ENCODE data around the gene GOLGA6L2.

Gene GOLGA6L2

GRCh38 chr15:23424111-23424904, 22.7 kb downstream of the GOLGA6L2 start:
- Histone ChIP-seq H3K4me2 (ENCODE audit: low read length) (no peak overlapping the region), H3K27ac (ENCODE audit: low read depth, low read length, poor library complexity, severe bottlenecking) (no peak overlapping the region), H3K4me3 (ENCODE audit: low read depth, low read length, poor library complexity, severe bottlenecking) (no peak overlapping the region), H2AFZ (ENCODE audit: low read length) (no peak overlapping the region), H3K9ac (ENCODE audit: low read length) (no peak overlapping the region), H4K20me1 (ENCODE audit: insufficient read depth, low read length) (no peaks in the 10 kb centered on the region), H3K9me3 (ENCODE audit: low read length) (no peaks in the 10 kb centered on the region), H3K9me2 (ENCODE audit: low read depth, low read length) (no peaks in the 10 kb centered on the region), H3K36me3 (ENCODE audit: insufficient read depth, low read length) (no peaks in the 10 kb centered on the region), H3F3A (ENCODE audit: insufficient read depth, low read length) (no peaks in the 10 kb centered on the region), H3K4me1 (ENCODE audit: insufficient read depth, low read length, severe bottlenecking) (no peaks in the 10 kb centered on the region), H3K79me2 (ENCODE audit: insufficient read depth, low read length) (no peaks in the 10 kb centered on the region), H3K27me3 (ENCODE audit: insufficient read depth, low read length) (no peaks in the 10 kb centered on the region)
- TF ChIP-seq, protein P1, sequence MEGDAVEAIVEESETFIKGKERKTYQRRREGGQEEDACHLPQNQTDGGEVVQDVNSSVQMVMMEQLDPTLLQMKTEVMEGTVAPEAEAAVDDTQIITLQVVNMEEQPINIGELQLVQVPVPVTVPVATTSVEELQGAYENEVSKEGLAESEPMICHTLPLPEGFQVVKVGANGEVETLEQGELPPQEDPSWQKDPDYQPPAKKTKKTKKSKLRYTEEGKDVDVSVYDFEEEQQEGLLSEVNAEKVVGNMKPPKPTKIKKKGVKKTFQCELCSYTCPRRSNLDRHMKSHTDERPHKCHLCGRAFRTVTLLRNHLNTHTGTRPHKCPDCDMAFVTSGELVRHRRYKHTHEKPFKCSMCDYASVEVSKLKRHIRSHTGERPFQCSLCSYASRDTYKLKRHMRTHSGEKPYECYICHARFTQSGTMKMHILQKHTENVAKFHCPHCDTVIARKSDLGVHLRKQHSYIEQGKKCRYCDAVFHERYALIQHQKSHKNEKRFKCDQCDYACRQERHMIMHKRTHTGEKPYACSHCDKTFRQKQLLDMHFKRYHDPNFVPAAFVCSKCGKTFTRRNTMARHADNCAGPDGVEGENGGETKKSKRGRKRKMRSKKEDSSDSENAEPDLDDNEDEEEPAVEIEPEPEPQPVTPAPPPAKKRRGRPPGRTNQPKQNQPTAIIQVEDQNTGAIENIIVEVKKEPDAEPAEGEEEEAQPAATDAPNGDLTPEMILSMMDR (IDR thresholded peaks at IDR 0.05; ENCODE audit: low read length): no peak
- no peak for TF ChIP-seq EZH2 (IDR thresholded peaks at IDR 0.05; ENCODE audit: borderline replicate concordance, low read length)

DNA sequence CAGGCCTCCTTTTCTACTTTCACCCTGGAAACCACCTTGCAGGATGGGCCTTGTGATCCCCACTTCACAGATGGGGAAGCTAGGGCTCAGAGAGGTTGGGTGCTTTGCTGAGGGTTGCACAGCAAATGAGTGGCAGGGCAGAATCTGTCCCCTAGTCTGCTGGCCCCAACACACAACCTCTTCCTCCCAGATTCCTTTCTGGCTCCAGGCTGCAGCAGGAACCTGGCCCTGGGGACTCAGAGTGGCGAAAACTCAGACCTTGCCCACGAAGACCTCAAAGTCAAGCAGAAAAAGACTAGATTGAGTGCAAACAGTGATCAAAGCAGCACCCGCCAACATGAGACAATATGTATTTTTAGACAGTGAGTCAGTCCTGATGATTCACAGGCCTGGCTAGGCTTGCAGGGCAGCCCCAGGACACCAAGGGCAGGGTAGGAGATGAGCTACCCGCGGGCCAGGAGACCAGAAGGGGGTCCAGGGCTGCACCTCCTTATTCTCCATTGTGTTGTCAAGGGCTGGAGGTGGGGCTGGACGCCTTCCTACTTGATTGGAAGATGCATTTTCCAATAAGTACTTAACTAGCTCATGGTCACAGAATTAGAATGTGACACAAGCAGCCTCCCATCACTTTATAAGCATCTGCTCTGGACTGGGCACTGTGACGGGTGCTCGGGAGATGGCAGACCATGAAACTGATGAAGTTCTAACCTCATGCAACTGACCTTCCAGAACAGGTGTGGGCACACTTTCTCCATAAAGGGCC, 23.9 kb downstream of the GOLGA6L2 start:
- Histone ChIP-seq H3K4me2 (ENCODE audit: low read length) (no peak overlapping the region), H3K9ac (ENCODE audit: low read length) (no peak overlapping the region), H2AFZ (ENCODE audit: low read length) (no peak overlapping the region)

GRCh38 chr15:23422099-23422945, 24.7 kb downstream of the GOLGA6L2 start:
- Histone ChIP-seq H4K20me1 (ENCODE audit: insufficient read depth, low read length) (no peaks in the 10 kb centered on the region), H3K79me2 (ENCODE audit: insufficient read depth, low read length) (no peaks in the 10 kb centered on the region), H3K9me3 (ENCODE audit: low read length) (no peaks in the 10 kb centered on the region), H3K27me3 (ENCODE audit: insufficient read depth, low read length) (no peaks in the 10 kb centered on the region), H3K4me3 (ENCODE audit: low read depth, low read length, poor library complexity, severe bottlenecking) (no peak overlapping the region), H3K9me2 (ENCODE audit: low read depth, low read length) (no peaks in the 10 kb centered on the region), H3K36me3 (ENCODE audit: insufficient read depth, low read length) (no peaks in the 10 kb centered on the region), H3K4me1 (ENCODE audit: insufficient read depth, low read length, severe bottlenecking) (no peaks in the 10 kb centered on the region), H3K4me2 (ENCODE audit: low read length) (no peak overlapping the region), H3F3A (ENCODE audit: insufficient read depth, low read length) (no peaks in the 10 kb centered on the region), H2AFZ (ENCODE audit: low read length) (no peak overlapping the region), H3K9ac (ENCODE audit: low read length) (no peak overlapping the region), H3K27ac (ENCODE audit: low read depth, low read length, poor library complexity, severe bottlenecking) (no peak overlapping the region)
- TF ChIP-seq, protein P1 (IDR thresholded peaks at IDR 0.05; ENCODE audit: low read length): no peak
- TF ChIP-seq EZH2 (IDR thresholded peaks at IDR 0.05; ENCODE audit: borderline replicate concordance, low read length): no peak

More for the DNA sequence above, 23.9 kb downstream of the GOLGA6L2 start:
- Histone ChIP-seq H3K9me3 (ENCODE audit: low read length) (no peaks in the 10 kb centered on the region), H3K27me3 (ENCODE audit: insufficient read depth, low read length) (no peaks in the 10 kb centered on the region), H3F3A (ENCODE audit: insufficient read depth, low read length) (no peaks in the 10 kb centered on the region), H3K4me1 (ENCODE audit: insufficient read depth, low read length, severe bottlenecking) (no peaks in the 10 kb centered on the region), H4K20me1 (ENCODE audit: insufficient read depth, low read length) (no peaks in the 10 kb centered on the region), H3K36me3 (ENCODE audit: insufficient read depth, low read length) (no peaks in the 10 kb centered on the region), H3K27ac (ENCODE audit: low read depth, low read length, poor library complexity, severe bottlenecking) (no peak overlapping the region), H3K79me2 (ENCODE audit: insufficient read depth, low read length) (no peaks in the 10 kb centered on the region), H3K4me3 (ENCODE audit: low read depth, low read length, poor library complexity, severe bottlenecking) (no peak overlapping the region), H3K9me2 (ENCODE audit: low read depth, low read length) (no peaks in the 10 kb centered on the region)
- TF ChIP-seq, protein P1 (IDR thresholded peaks at IDR 0.05; ENCODE audit: low read length): no peak
- TF ChIP-seq EZH2 (IDR thresholded peaks at IDR 0.05; ENCODE audit: borderline replicate concordance, low read length): no peak

All from OCI-LY1 (cell line).